H9 (cell line): Measurements from ENCODE around the gene DGKE. TPM values are rescaled to one million over a fixed set of nuclear protein-coding genes. Genes with fewer than 3 reads are reported as not detected.

Experiments used
- DNase-seq: peaks from one replicate; pipeline ENCODE4 v3.0.0-alpha.2; 2017
- H2AFZ ChIP-seq: one replicate; pipeline ENCODE4 v1.6.1; 2013; ENCODE audit warnings: mild to moderate bottlenecking, low read length, control low read depth, moderate library complexity
- H2AK5ac ChIP-seq: 2 replicates; pipeline ENCODE4 v1.6.1; 2013; ENCODE audit warnings: low read length, control low read depth, mixed read lengths; ENCODE audit not compliant: insufficient read length
- H2BK120ac ChIP-seq: one replicate; pipeline ENCODE4 v1.6.1; 2013; ENCODE audit warnings: low read depth, mild to moderate bottlenecking, low read length, control low read depth, inconsistent platforms; ENCODE audit not compliant: poor library complexity, severe bottlenecking
- H2BK12ac ChIP-seq: 2 replicates; pipeline ENCODE4 v1.6.1; 2013; ENCODE audit warnings: low read length, control low read depth, mixed read lengths, low read depth; ENCODE audit not compliant: insufficient read length
- H2BK15ac ChIP-seq: 2 replicates; pipeline ENCODE4 v1.6.1; 2013; ENCODE audit warnings: low read depth, low read length, control low read depth
- H2BK20ac ChIP-seq: one replicate; pipeline ENCODE4 v1.6.1; 2013; ENCODE audit warnings: low read depth, mild to moderate bottlenecking, low read length, control low read depth, inconsistent platforms; ENCODE audit not compliant: poor library complexity, severe bottlenecking
- H2BK5ac ChIP-seq: 2 replicates; pipeline ENCODE4 v1.6.1; 2013; ENCODE audit warnings: low read length, control low read depth, mixed read lengths; ENCODE audit not compliant: insufficient read length
- H3K14ac ChIP-seq: 2 replicates; pipeline ENCODE4 v1.6.1; 2013; ENCODE audit warnings: low read length, control low read depth; ENCODE audit not compliant: insufficient read depth
- H3K18ac ChIP-seq: 2 replicates; pipeline ENCODE4 v1.6.1; 2013; ENCODE audit warnings: low read depth, mild to moderate bottlenecking, mixed read lengths, low read length, control low read depth; ENCODE audit not compliant: insufficient read length
- H3K23ac ChIP-seq: 2 replicates; pipeline ENCODE4 v1.6.1; 2013; ENCODE audit warnings: low read length, control low read depth, mixed read lengths, low read depth; ENCODE audit not compliant: insufficient read length
- H3K23me2 ChIP-seq: 2 replicates; pipeline ENCODE4 v1.6.1; 2013; ENCODE audit warnings: low read depth, mild to moderate bottlenecking, mixed read lengths, low read length, control low read depth; ENCODE audit not compliant: insufficient read length, poor library complexity, severe bottlenecking
- H3K27ac ChIP-seq: 2 replicates; pipeline ENCODE4 v1.5.1; 2013; ENCODE audit warnings: low read length, control low read depth, mixed read lengths, low read depth; ENCODE audit not compliant: insufficient read length
- H3K27me3 ChIP-seq: 2 replicates; pipeline ENCODE4 v1.6.1; 2013; ENCODE audit warnings: low read length, control low read depth, inconsistent platforms; ENCODE audit not compliant: insufficient read depth
- H3K4ac ChIP-seq: 2 replicates; pipeline ENCODE4 v1.6.1; 2013; ENCODE audit warnings: low read depth, mild to moderate bottlenecking, control low read depth, inconsistent platforms, low read length, moderate library complexity
- H3K4me1 ChIP-seq: 2 replicates; pipeline ENCODE4 v1.6.1; 2013; ENCODE audit warnings: low read length, control low read depth, inconsistent platforms; ENCODE audit not compliant: insufficient read depth
- H3K4me2 ChIP-seq: 2 replicates; pipeline ENCODE4 v1.6.1; 2013; ENCODE audit warnings: low read length, control low read depth, mixed read lengths; ENCODE audit not compliant: insufficient read length, insufficient read depth
- H3K56ac ChIP-seq: 2 replicates; pipeline ENCODE4 v1.6.1; 2013; ENCODE audit warnings: low read depth, mild to moderate bottlenecking, mixed read lengths, low read length, control low read depth; ENCODE audit not compliant: insufficient read length
- H3K79me1 ChIP-seq: 2 replicates; pipeline ENCODE4 v1.6.1; 2013; ENCODE audit warnings: low read depth, mild to moderate bottlenecking, moderate library complexity, low read length, control low read depth, inconsistent platforms; ENCODE audit not compliant: insufficient read depth, poor library complexity, severe bottlenecking
- H3K79me2 ChIP-seq: 2 replicates; pipeline ENCODE4 v1.6.1; 2013; ENCODE audit warnings: low read length, control low read depth, inconsistent platforms; ENCODE audit not compliant: insufficient read depth
- H3K9ac ChIP-seq: 2 replicates; pipeline ENCODE4 v1.6.1; 2013; ENCODE audit warnings: low read length, control low read depth, mixed read lengths; ENCODE audit not compliant: insufficient read length; ENCODE audit errors: extremely low read depth
- H3K9me3 ChIP-seq: one replicate; pipeline ENCODE4 v1.6.1; 2013; ENCODE audit warnings: low read depth, low read length, inconsistent platforms; ENCODE audit not compliant: control insufficient read depth
- H3T11ph ChIP-seq: one replicate; pipeline ENCODE4 v1.6.1; 2013; ENCODE audit warnings: mild to moderate bottlenecking, low read length, control low read depth, inconsistent platforms
- H4K20me1 ChIP-seq: one replicate; pipeline ENCODE4 v1.6.1; 2013; ENCODE audit not compliant: control insufficient read depth, insufficient read length, insufficient read depth
- H4K5ac ChIP-seq: 2 replicates; pipeline ENCODE4 v1.6.1; 2013; ENCODE audit warnings: low read depth, mild to moderate bottlenecking, mixed read lengths, low read length, control low read depth; ENCODE audit not compliant: insufficient read length
- H4K8ac ChIP-seq: replicated peaks from 2 replicates; pipeline ENCODE4 v1.6.1; 2013; ENCODE audit warnings: low read length, control low read depth, mixed read lengths, low read depth; ENCODE audit not compliant: insufficient read length
- H4K91ac ChIP-seq: 2 replicates; pipeline ENCODE4 v1.6.1; 2013; ENCODE audit warnings: low read depth, mild to moderate bottlenecking, moderate library complexity, mixed read lengths, low read length, control low read depth; ENCODE audit not compliant: insufficient read length
- H3K27ac Mint-ChIP-seq, 3 experiments: 2 replicates in 2 of 3; 3 replicates in 1 of 3; pipeline ENCODE4 v1.8.0; 2020 to 2021; ENCODE audit warnings: mixed read lengths in 3 of 3, mild to moderate bottlenecking in 1 of 3, moderate library complexity in 1 of 3
- H3K27me3 Mint-ChIP-seq: 2 replicates; pipeline ENCODE4 v1.8.0; 2021; ENCODE audit warnings: low read depth, mild to moderate bottlenecking, moderate library complexity, mixed read lengths
- H3K36me3 Mint-ChIP-seq, 3 experiments: 2 replicates in 2 of 3; 3 replicates in 1 of 3; pipeline ENCODE4 v1.8.0; 2020 to 2021; ENCODE audit warnings: low read depth in 3 of 3, mixed read lengths in 3 of 3; ENCODE audit not compliant: insufficient read depth in 1 of 3
- H3K4me1 Mint-ChIP-seq, 2 experiments: 2 replicates each; pipeline ENCODE4 v1.8.0; 2020; ENCODE audit warnings: mixed read lengths in 2 of 2
- H3K4me3 Mint-ChIP-seq, 2 experiments: 2 replicates in 1 of 2; 3 replicates in 1 of 2; pipeline ENCODE4 v1.8.0; 2020 to 2021; ENCODE audit warnings: mild to moderate bottlenecking in 2 of 2, mixed read lengths in 2 of 2, moderate library complexity in 1 of 2
- H3K9me3 Mint-ChIP-seq, 2 experiments: 2 replicates in 1 of 2; 3 replicates in 1 of 2; pipeline ENCODE4 v1.8.0; 2020; ENCODE audit warnings: mild to moderate bottlenecking in 2 of 2, mixed read lengths in 2 of 2, moderate library complexity in 1 of 2
- CTCF ChIP-seq: fragments of 200-600 bp; sonication (generic); conservative IDR thresholded peaks from 3 replicates; pipeline ENCODE4 v1.8.0; 2021; ENCODE audit warnings: antibody characterized with exemption, mild to moderate bottlenecking
- WGBS: extraction: QIAGEN DNeasy Blood & Tissue Kit; methylation state at CpG from one replicate; pipeline ENCODE4 v1.1.7; 2013; ENCODE audit warnings: missing lambda C conversion rate, low lambda C conversion rate, mixed read lengths; ENCODE audit not compliant: insufficient read length; ENCODE audit errors: extremely low coverage; 5-methylcytosine and 5-hydroxymethylcytosine counted together
- total RNA-seq: library from RNA; stranded (reverse); gene quantifications from 2 replicates; pipeline ENCODE4 v1.2.1, GENCODE V29; 2021

DGKE gene
- total RNA-seq, 1 experiment from 2014 or later = 4.9 TPM

DNA sequence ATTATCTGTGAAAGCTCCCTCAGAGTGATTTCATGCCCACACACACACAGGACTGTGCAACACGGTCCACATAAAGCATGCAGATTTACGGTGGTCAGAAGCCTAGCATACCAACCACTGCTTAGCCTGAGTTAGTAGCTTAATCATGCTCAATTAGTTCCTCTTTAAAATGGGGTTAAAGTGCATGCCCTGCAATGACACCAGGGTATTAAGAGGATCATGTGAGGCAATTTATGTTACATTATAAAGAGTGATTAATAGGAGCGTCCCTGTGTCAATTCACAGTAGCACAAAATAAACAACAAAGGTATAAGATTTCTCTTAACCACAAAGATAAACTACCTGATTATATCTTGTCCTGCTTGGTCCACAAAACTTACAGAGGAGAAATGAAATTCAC is 40.0 kb upstream of the DGKE start:
- no peaks in the 10 kb centered on the region for H3K23me2 ChIP-seq
- H3K14ac ChIP-seq = no peak overlapping the region
- no peak for DNase-seq

More for the DNA sequence above, 40.0 kb upstream of the DGKE start:
- H3K27me3 ChIP-seq = no peaks in the 10 kb centered on the region
- no peak overlapping the region for H2BK120ac ChIP-seq
- H3K18ac ChIP-seq = no peak overlapping the region
- H3K4me2 ChIP-seq = no peak overlapping the region
- no peak overlapping the region for H4K91ac ChIP-seq
- Mint-ChIP-seq H3K4me3 (no peak overlapping the region), H3K4me1 (peaks cover 3 to 8% of the 10 kb centered on the region in 2 experiments), H3K27ac (no peak overlapping the region), H3K9me3 (peaks cover 6% of the 10 kb centered on the region in 2 experiments; a peak in 4 of 5 replicates), H3K36me3 (peaks cover 4 to 10% (median 6%) of the 10 kb centered on the region in 3 experiments; a peak in 6 of 7 replicates), H3K27me3 (peaks cover 5% of the 10 kb centered on the region)
- no peaks in the 10 kb centered on the region for H4K20me1 ChIP-seq
- no peak overlapping the region for H3K23ac ChIP-seq
- no peak overlapping the region for H4K8ac ChIP-seq
- no peak overlapping the region for H3K4ac ChIP-seq
- no peak overlapping the region for H2BK12ac ChIP-seq
- H2AK5ac ChIP-seq = no peak overlapping the region
- H3K9me3 ChIP-seq = no peaks in the 10 kb centered on the region
- no peaks in the 10 kb centered on the region for H3K79me2 ChIP-seq
- H3T11ph ChIP-seq = no peak overlapping the region
- H2BK20ac ChIP-seq = no peak overlapping the region
- no peak overlapping the region for H3K9ac ChIP-seq
- H3K27ac ChIP-seq = no peak overlapping the region
- H3K56ac ChIP-seq = no peak overlapping the region
- no peak overlapping the region for H2AFZ ChIP-seq
- H2BK15ac ChIP-seq = no peak overlapping the region
- no peak overlapping the region for H4K5ac ChIP-seq
- no peak overlapping the region for H2BK5ac ChIP-seq
- H3K79me1 ChIP-seq = no peaks in the 10 kb centered on the region
- TF ChIP-seq CTCF = no peak
- no CpG with 5 or more reads among the region's 3 CpGs for WGBS
- no peaks in the 10 kb centered on the region for H3K4me1 ChIP-seq
